Activated CD4-positive, alpha-beta T cell treated with anti-CD3 and anti-CD28 coated beads, Interleukin-2, amount 10 ng/mL, durations not matched to agents 24 days and 14 days (primary cell): ENCODE results near the gene CBFA2T2. TPM values are rescaled to one million over a fixed set of nuclear protein-coding genes. Genes with fewer than 3 reads are reported as not detected.
A peak's percentile ranks its signal among the peaks of the same experiment; 100 is the strongest.

Experiments
- DNase-seq: peaks from one replicate; pipeline ENCODE4 v3.0.0; 2022
- H3K27ac Mint-ChIP-seq: one replicate; pipeline ENCODE4 v1.8.0; 2022; ENCODE audit warnings: mild to moderate bottlenecking, mixed read lengths
- H3K27me3 Mint-ChIP-seq: one replicate; pipeline ENCODE4 v1.8.0; 2022; ENCODE audit warnings: mixed read lengths
- H3K36me3 Mint-ChIP-seq: one replicate; pipeline ENCODE4 v1.8.0; 2022; ENCODE audit warnings: low read depth, mild to moderate bottlenecking, mixed read lengths
- H3K4me1 Mint-ChIP-seq: one replicate; pipeline ENCODE4 v1.8.0; 2021; ENCODE audit warnings: mixed read lengths
- H3K4me3 Mint-ChIP-seq: one replicate; pipeline ENCODE4 v1.8.0; 2022; ENCODE audit warnings: mild to moderate bottlenecking, moderate library complexity, mixed read lengths
- H3K9me3 Mint-ChIP-seq: one replicate; pipeline ENCODE4 v1.8.0; 2021; ENCODE audit warnings: mixed read lengths
- intact Hi-C: fragments of 100-400 bp; cut with micrococcal nuclease; formaldehyde crosslinking; loops from one replicate; pipeline ENCODE4 v1.15.1; 2023
- total RNA-seq: library from RNA; stranded (reverse); gene quantifications from 2 replicates; pipeline ENCODE4 v1.2.3, GENCODE V29; 2022

Gene CBFA2T2
- total RNA-seq, 1 donor from 2014 or later, result 12.9 TPM

GRCh38 chr20:33659341-33660034 is 169.6 kb downstream of the CBFA2T2 start:
- no peak overlapping the region for H3K4me3 Mint-ChIP-seq
- H3K36me3 Mint-ChIP-seq, result no peaks in the 10 kb centered on the region
- no peaks in the 10 kb centered on the region for H3K9me3 Mint-ChIP-seq
- peaks cover 11% of the 10 kb centered on the region for H3K4me1 Mint-ChIP-seq
- H3K27ac Mint-ChIP-seq, result peak overlapping the region; percentile 49
- H3K27me3 Mint-ChIP-seq, result no peaks in the 10 kb centered on the region
- DNase-seq, result no peak
- intact Hi-C loops, result no loop called here

GRCh38 chr20:33660035-33660684 is 170.3 kb downstream of the CBFA2T2 start:
- H3K4me1 Mint-ChIP-seq, result peaks cover 18% of the 10 kb centered on the region
- H3K36me3 Mint-ChIP-seq, result no peaks in the 10 kb centered on the region
- no peaks in the 10 kb centered on the region for H3K9me3 Mint-ChIP-seq
- H3K27me3 Mint-ChIP-seq, result no peaks in the 10 kb centered on the region
- no peak overlapping the region for H3K27ac Mint-ChIP-seq
- no peak overlapping the region for H3K4me3 Mint-ChIP-seq
- intact Hi-C loops, result no loop called here
- no peak for DNase-seq

- Mint-ChIP-seq H3K36me3 (no peaks in the 10 kb centered on the region), H3K27ac (no peak overlapping the region), H3K27me3 (no peaks in the 10 kb centered on the region), H3K4me1 (peaks cover 22% of the 10 kb centered on the region), H3K4me3 (no peak overlapping the region), H3K9me3 (no peaks in the 10 kb centered on the region)
- intact Hi-C loops, result no loop called here
- no peak for DNase-seq
Observed at GRCh38 chr20:33660685-33661058, 170.8 kb downstream of the CBFA2T2 start.

GRCh38 chr20:33662172-33662571 is 172.3 kb downstream of the CBFA2T2 start, which contains the start of gene C20orf144:
Gene C20orf144, plus strand, starts transcription at chr20:33662327. Its CDS starts 19 bp downstream, at chr20:33662346.
- no peaks in the 10 kb centered on the region for H3K9me3 Mint-ChIP-seq
- H3K4me3 Mint-ChIP-seq, result peak within 1 kb of the TSS; percentile 87
- peak within 1 kb of the TSS; percentile 86 for H3K27ac Mint-ChIP-seq
- no peaks in the 10 kb centered on the region for H3K27me3 Mint-ChIP-seq
- peaks cover 27% of the 10 kb centered on the region for H3K4me1 Mint-ChIP-seq
- intact Hi-C loops, result loop anchor here (2.0 kb wide), 2 partner anchors 25 to 69 kb away; partner anchors contain the start of genes E2F1 and ZNF341
- DNase-seq, result no peak
- H3K36me3 Mint-ChIP-seq, result no peaks in the 10 kb centered on the region

- intact Hi-C loops, result loop anchor here (1.0 to 2.0 kb wide), 3 partner anchors 11 to 67 kb away; partner anchors contain the start of genes E2F1 and ZNF341
- peaks cover 1% of the 10 kb centered on the region for H3K36me3 Mint-ChIP-seq
- peak overlapping the region; percentile 87 for H3K4me3 Mint-ChIP-seq
- DNase-seq, result peak; percentile 97
- no peaks in the 10 kb centered on the region for H3K27me3 Mint-ChIP-seq
- H3K9me3 Mint-ChIP-seq, result no peaks in the 10 kb centered on the region
- H3K27ac Mint-ChIP-seq, result peak overlapping the region; percentile 89
- H3K4me1 Mint-ChIP-seq, result peaks cover 31% of the 10 kb centered on the region
Observed at GRCh38 chr20:33663161-33664084, 173.5 kb downstream of the CBFA2T2 start.

- peaks cover 35% of the 10 kb centered on the region for H3K4me1 Mint-ChIP-seq
- H3K9me3 Mint-ChIP-seq, result no peaks in the 10 kb centered on the region
- no peaks in the 10 kb centered on the region for H3K27me3 Mint-ChIP-seq
- no peak for DNase-seq
- peaks cover 5% of the 10 kb centered on the region for H3K36me3 Mint-ChIP-seq
- H3K27ac Mint-ChIP-seq, result peak overlapping the region; percentile 89
- peak overlapping the region; percentile 87 for H3K4me3 Mint-ChIP-seq
- intact Hi-C loops, result no loop called here
Observed at GRCh38 chr20:33664085-33664761, 174.3 kb downstream of the CBFA2T2 start.

- Mint-ChIP-seq H3K36me3 (peaks cover 5% of the 10 kb centered on the region), H3K9me3 (no peaks in the 10 kb centered on the region), H3K4me1 (peaks cover 36% of the 10 kb centered on the region), H3K27ac (peak overlapping the region; percentile 89), H3K4me3 (peak overlapping the region; percentile 87), H3K27me3 (no peaks in the 10 kb centered on the region)
- DNase-seq, result peak; percentile 71
- intact Hi-C loops, result loop anchor here (5.0 kb wide), 1 partner anchor 222 kb away; the partner anchor contains the start of gene SNTA1
Observed at GRCh38 chr20:33664762-33665144, 174.9 kb downstream of the CBFA2T2 start.

GRCh38 chr20:33666293-33667244 is 176.7 kb downstream of the CBFA2T2 start, which contains the start of gene ACTL10:
Gene ACTL10, plus strand, starts transcription at chr20:33666943. Its CDS starts 555 bp downstream, at chr20:33667498.
- intact Hi-C loops, result loop anchor here (1.0 to 5.0 kb wide), 3 partner anchors 177 to 224 kb away; partner anchors contain the start of gene SNTA1

GRCh38 chr20:33667245-33667675 is 177.4 kb downstream of the CBFA2T2 start:
- H3K36me3 Mint-ChIP-seq, result peaks cover 11% of the 10 kb centered on the region
- DNase-seq, result peak; percentile 81
- peak overlapping the region; percentile 87 for H3K27ac Mint-ChIP-seq
- H3K27me3 Mint-ChIP-seq, result no peaks in the 10 kb centered on the region
- H3K4me1 Mint-ChIP-seq, result peaks cover 41% of the 10 kb centered on the region
- intact Hi-C loops, result loop anchor here (5.0 kb wide), 1 partner anchor 225 kb away; the partner anchor contains the start of gene SNTA1
- peak overlapping the region; percentile 83 for H3K4me3 Mint-ChIP-seq
- no peaks in the 10 kb centered on the region for H3K9me3 Mint-ChIP-seq

More at GRCh38 chr20:33666293-33667244, 176.7 kb downstream of the CBFA2T2 start, which contains the start of gene ACTL10:
- Mint-ChIP-seq H3K27me3 (no peaks in the 10 kb centered on the region), H3K4me1 (peaks cover 36% of the 10 kb centered on the region), H3K27ac (peak within 1 kb of the TSS; percentile 98), H3K9me3 (no peaks in the 10 kb centered on the region), H3K36me3 (peaks cover 11% of the 10 kb centered on the region), H3K4me3 (peak within 1 kb of the TSS; percentile 96)
- peak; percentile 96 for DNase-seq

- Mint-ChIP-seq H3K4me1 (peaks cover 41% of the 10 kb centered on the region), H3K36me3 (peaks cover 11% of the 10 kb centered on the region), H3K27ac (peak overlapping the region; percentile 87), H3K4me3 (peak overlapping the region; percentile 83), H3K27me3 (no peaks in the 10 kb centered on the region), H3K9me3 (no peaks in the 10 kb centered on the region)
- intact Hi-C loops, result loop anchor here (5.0 kb wide), 1 partner anchor 226 kb away; the partner anchor contains the start of gene SNTA1
- peak; percentile 94 for DNase-seq
Observed at GRCh38 chr20:33667676-33668465, 178.0 kb downstream of the CBFA2T2 start.

- H3K27me3 Mint-ChIP-seq, result no peaks in the 10 kb centered on the region
- intact Hi-C loops, result loop anchor here (5.0 kb wide), 1 partner anchor 226 kb away; the partner anchor contains the start of gene SNTA1
- no peak for DNase-seq
- H3K36me3 Mint-ChIP-seq, result peaks cover 11% of the 10 kb centered on the region
- peak overlapping the region; percentile 87 for H3K27ac Mint-ChIP-seq
- H3K4me3 Mint-ChIP-seq, result peak overlapping the region; percentile 83
- H3K9me3 Mint-ChIP-seq, result no peaks in the 10 kb centered on the region
- peaks cover 46% of the 10 kb centered on the region for H3K4me1 Mint-ChIP-seq
Observed at GRCh38 chr20:33668466-33669155, 178.7 kb downstream of the CBFA2T2 start.
